ENCODE data around the gene RBMS1.

Gene RBMS1

DNA sequence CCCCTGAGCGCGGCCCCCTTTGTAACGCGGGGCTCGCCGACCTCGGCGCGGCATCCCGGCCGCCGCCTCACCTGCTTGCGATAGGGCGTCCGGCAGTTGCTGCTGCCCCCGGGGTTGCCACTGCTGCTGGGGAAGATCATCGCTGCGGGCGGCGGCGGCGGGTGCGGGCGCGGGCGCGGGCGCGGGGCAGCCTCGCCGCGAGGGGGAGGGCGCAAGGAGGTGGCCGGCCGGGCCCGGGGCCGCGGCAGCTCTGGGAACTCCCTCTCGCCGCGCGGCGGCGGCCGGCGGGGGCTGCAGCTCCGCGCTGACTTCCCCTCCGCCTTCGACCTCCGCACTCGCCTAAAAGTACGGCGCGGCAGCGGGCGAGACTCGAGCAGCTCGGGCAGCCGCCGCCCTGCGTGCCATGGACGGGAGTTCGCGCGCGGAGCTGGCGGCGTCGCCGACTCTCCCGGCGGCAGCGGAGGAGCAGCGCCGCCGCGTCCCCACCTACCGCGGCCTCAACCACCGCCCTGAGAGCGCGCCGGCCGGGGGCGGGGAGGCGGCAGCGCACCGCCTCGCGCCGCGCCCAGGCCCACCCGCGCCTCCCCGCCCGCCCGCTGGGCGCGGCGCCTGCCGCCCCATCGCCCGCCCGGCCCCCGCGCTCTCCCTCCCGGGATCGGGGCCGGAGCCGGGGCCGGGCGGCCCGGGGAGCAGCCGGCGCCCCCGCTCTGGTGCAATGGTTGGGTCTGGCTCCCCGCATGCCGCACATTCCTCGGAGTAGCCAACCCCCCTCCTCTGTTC is 86.0 kb downstream of the RBMS1 start:
- peak; percentile 65 for DNase-seq

DNA sequence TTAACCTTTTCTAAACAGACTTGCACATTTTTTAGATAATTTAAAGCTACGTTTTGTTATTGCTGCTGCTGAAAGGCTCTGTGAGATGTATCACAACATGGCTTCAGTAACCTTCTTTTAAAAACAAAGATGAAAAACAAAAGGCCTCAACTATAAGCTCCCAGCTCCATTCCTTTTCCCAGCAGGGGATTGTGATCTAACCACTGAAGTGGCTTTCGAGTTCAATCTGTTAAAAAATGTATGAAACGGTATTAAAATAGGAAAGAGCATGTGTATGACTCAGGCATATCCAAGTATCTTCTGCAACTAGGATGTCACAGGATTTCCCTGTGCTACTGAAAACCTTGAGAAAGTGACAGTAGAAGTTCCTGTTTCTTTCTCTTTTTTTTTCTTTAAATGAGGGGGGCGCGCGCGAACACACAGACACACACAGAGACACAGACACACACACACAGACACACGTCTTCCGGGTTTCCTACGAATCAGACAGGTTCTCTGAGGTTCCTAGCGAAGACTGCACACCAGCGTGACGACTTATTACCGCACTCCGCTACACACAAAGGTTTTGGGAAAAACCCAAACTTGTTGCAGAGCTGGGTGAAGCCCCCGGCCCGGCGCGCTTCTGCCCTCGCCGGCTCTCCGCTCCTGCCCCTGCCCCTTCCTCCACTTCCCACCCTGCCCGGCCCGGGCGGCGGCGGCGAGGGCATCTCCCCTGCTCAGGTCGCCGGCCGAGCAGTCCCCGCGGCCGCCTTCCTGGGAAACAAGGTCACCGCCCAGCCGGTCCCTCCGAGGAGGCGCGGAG is 86.8 kb downstream of the RBMS1 start:
- DNase-seq, result peak; percentile 73

DNA sequence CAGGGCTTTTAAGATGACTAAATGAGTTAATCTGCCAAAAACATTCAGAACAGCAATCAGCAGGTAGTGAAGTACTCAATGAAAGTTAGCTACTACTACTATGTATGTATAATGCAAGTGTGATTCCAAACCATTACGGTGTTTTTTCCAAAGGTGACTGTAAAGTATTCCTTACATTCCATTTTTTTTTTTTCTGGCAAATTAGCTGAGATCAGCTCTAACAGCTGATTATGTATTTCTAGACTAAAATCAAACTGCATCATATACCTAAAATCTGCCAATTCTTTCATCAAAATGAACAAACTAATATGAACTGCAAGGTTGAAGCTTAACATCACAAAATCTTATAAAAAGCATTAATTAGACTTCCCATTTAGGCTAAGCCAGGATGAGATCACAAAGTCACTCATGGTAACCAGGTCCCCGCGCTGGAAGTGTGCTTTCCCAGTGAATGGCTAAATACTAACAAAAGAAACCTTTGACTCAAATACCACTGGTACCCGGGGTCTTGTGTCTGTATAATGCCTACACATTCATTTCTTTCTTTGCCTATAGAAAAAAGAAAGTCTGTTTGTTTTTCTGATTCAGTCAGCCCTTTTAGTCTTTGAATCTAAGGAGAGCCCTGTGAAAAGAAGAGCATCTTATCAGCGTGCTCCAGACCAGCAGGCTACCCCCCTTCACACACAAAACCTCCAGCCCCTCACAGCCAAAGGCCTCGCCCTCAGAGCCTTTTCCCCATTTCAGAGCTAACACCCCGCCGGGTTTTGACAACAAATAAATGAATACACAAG is 88.3 kb downstream of the RBMS1 start:
- no peak for DNase-seq

DNA sequence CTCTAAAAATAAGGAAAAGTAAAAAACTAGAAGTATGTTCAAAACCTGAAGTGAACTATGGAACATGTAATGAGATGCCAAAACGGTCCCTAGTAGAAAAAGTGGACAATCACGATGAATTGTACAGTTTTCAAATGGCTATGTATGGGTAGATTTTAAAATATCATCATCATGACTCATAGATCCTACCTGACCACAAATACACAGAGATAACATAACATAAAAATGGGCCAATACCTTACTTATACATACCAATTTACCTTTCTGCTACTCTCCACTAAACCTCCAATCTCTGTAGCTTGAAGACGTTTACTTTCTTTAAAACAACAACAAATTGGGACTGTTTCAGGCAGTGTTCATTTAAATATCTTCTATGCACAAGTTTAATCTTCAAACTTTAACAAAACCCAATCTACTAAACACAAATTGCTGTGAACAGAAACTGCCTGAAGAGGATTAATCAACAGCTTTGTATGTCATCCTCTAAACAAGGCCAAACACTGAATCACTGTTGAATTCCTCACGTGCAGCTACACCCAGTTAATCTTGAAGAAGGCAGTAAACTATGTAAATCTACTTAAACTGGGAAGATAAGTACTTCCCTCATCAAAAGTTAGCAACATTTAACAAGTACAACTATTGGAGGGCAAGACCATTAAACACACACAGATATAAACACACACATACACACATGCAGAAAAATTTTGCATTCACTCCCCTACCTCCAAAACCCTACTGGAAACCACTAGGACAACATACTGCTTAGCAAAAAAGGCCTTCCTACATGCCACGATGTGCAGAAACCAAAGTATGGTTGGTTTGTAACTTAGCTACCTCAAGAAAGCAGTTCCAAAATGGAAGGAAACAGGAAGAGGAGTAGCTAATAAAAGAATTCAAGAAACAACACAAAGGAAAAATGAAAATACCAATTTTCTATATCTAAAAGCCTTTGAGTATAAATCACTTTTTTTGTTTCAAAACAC is 90.3 kb downstream of the RBMS1 start:
- no peak for DNase-seq

DNA sequence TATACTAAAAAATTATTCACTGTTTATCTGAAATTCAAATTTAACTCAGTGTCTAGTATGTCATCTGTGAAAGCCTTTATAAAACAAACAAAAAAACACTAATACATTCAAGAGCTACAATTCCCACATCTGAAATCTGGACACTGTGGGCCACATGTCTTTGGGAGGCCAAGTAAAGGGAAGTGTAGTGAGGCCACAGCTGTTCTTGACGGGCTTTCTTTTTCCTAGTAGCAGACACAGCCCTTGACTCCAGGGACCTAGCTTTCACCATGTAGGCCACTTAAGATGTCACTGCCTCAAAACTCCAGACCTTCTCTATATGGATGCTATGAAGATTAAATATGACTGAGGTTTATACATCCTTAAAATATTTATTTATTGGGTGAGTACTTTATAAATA is 91.1 kb downstream of the RBMS1 start:
- DNase-seq, result no peak

DNA sequence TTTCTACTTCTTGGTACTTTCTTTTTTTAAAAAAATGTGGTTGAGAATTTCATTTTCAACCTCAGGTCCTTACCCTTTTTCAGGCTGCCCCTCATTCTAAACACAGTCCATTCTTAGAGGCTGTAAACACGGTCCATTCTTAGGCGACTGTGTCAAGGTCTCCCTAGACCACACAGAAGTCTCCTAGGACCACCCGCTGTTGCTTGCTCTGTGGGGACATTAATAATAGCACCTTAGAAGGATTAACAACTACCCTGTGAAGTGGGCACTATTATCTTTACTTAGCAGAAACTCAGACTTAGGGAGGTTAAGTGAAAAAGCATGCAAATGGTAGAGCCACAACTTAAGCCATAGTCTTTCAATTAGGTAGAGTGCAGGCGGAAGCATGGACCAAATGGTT is 91.7 kb downstream of the RBMS1 start:
- no peak for DNase-seq

DNA sequence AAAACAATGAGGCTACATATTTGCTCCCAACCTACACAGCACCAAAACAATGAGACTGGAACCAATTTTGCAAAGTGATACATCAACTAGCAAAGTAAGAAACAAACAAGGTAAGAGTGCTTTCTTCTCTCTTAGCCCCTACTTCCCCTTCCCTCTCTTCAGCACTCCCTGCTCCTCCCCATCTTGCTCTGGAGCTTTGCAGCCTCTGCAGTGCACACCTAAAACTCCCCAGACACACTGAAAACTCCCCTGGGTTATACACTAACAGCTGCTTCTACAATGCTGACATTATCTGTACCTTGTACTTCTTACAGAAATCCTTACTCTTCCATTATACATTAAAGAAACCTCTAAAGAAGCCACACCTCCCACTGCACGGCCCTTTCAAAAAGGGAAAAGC is 93.7 kb downstream of the RBMS1 start:
- no peak for DNase-seq

DNA sequence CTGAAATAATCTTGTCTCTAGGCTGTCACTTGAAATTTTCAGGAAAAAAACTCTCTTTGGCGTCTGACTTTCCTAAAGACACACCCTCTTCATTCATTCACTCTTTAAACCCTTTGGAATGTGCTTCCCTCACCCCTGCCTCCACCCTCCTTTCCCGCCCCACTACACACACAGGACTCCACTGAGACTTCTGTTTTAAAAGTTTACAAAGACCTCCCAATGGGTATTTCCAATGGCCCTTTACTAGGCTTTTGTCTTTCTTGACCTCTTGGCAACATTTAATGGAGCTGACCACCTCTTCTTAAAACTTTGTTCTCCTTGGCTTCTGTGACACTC is 96.1 kb downstream of the RBMS1 start:
- DNase-seq, result no peak

DNA sequence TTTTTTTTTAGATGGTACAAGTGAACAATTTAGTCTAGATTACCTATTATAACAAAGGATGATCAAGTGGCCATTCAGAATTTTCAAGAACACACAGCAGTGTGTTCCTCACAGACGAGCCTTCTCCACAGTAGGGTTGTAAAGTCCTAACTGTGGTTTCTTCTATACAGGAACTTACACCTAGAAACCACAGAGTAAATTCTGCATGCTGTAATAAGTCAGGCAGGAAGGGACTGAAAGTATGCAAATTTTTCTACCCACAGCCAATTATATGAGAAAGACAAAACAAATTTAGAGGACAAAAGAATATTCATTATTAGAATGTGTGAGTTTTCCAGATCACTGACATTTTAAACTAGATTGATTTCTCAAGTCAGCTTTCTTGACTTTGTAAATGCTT is 99.5 kb downstream of the RBMS1 start:
- no peak for DNase-seq

DNA sequence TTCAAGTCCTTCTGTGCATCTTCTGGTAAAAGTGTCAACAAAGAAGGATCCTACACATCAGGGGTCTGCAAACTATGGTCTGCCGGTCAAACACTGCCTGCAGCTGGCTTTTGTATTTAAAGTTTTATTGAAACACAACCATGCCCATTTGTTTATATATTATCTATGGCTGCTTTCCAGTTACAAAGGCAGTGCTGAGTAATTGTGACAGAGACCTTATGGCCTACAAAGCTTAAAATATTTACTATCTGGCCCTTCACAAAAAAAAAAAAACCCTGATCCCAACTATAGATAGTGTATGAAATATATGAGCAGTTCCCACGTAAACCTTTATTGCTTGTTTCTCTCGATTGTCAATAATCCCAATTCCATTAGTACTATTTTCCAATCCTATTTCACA is 101.4 kb downstream of the RBMS1 start:
- no peak for DNase-seq

DNA sequence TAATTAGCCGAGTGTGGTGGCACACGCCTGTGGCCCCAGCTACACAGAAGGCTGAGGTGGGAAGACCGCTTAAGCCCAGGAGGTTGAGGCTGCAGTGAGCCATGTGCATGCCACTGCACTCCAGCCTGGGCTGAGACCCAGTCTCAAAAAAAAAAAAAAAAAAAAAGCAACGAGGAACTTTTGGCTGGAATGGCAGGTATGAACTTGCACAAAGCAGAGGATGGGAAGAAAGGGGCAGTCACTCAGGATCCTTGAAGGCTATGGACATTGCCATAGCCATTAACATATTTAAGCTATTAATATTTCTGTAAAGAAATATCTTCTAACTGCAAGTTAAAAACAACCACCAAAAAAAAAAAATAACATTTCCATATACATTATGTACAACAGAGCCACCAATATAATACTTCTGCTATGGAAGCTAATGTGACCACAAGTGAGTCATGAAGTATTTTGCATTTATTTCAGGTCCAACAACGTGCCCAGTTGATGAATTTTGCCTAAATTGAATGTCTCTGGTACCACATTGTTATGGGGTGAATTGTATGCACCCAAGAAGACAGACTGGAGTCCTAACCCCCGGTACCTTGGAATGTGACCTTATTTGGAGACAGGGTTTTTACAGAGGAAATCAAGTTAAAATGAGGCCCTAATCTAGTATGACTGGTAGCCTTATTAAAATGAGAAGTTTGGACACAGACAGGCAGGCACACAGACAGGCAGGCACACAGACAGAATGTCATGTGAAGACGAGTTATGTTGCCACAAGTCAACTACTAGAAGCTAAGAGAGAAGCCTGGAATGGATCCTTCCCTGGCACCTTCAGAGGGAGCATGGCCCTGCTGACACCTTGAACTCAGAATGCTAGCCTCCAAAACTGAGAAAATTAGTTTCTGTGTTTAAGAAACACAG is 102.8 kb downstream of the RBMS1 start:
- no peak for DNase-seq

DNA sequence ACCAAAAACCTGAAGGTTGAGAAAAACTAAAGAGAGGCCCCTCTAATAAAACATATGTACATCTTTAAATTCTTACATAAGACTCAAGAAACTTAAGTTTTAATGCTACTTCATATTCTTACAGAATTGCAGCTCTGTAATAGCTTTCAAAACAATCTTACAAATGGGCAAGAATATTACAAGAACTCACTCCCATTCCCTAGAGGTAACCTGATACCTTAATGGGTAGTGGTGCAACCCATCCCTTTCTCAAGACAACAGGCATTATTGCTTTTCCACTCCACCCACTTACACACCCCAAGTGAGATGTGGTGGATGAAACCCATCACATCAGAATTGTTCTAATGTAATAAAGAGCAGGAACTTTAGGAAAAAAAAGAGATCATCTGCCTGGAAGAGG is 103.7 kb downstream of the RBMS1 start:
- no peak for DNase-seq

DNA sequence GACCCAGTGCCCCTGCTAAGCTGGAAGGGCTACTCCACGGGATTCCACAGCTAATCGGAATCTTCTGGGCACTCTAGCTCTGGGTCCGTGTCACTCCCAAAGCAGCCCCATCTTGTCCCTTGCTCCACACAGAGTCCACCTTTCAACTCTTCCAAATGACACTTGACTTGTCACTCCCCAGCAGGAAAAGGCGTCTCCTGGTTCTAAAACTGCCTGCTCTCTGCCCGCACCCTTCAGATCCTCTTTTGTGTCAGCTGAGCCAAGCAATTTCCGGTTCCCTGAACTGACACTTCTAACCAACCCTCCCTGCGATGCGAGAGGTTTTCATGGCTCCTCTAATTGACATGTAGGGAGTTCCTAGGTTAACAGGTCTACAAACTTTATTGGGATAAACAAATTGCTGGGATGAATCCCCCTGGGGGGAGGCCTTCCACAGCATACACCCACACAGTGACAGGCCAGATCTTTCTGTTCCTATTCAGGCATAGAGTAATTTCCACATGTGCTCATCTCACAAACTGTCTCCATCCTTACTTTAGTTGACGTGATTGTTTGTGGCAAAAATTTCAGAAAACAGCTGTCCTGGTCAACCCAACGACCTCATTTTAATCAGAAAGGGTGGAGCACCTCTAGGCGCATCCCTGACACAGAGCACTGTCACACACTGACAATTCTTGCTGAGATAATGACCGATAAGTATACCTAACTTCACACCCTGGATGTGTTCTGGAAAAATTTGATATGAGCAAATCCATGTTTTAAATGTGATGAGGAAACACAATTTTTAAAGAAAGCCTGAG is 104.9 kb downstream of the RBMS1 start:
- DNase-seq, result peak; percentile 28

DNA sequence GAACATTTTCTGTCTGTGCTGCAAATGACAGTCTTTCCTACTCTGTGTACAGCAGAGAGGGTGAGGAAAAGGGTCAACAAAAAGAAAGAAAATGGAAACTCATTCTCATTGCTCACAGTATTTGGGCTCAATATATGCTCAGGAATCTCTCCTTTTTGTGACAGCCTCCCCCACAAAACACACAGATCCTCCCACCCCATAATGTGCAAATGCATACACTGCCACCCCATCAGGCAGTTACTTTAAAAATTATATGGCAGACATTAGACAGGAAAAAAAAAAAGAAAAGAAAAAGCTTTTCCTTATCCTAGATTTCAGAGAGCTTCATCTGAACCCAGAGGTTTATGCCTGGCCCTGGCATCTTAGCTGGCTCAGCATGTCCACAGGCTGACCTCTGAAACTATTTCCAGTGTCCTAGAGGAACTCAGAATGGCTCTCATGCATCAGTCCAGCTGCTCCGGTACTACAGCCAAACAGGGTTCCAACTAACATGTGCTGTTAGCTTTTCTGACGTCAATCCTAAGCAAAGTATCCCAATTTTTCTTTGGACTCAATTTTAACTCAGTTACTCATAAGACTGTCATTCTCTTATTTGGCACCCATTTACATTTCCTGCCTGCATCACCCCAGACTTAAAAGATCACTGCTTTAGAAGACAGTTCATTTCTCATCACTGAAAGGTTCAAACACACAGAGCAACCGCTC is 105.9 kb downstream of the RBMS1 start:
- DNase-seq, result no peak

DNA sequence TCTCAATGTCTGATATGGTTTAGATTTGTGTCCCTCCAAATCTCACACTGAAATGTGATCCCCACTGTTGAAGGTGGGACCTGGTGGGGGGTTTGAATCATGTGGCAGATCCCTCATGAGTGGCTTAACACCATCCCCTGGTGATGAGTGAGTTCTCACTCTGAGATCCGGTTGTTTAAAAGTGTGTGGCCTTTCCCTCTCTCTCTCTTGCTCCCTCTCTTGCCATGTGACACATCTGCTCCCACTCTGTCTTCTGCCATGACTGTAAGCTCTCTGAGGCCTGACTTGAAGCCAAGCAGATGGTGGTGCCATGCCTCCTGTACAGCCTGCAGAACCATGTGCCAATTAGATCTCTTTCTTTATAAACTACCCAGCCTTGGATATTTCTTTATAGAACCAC is 108.8 kb downstream of the RBMS1 start:
- DNase-seq, result no peak

DNA sequence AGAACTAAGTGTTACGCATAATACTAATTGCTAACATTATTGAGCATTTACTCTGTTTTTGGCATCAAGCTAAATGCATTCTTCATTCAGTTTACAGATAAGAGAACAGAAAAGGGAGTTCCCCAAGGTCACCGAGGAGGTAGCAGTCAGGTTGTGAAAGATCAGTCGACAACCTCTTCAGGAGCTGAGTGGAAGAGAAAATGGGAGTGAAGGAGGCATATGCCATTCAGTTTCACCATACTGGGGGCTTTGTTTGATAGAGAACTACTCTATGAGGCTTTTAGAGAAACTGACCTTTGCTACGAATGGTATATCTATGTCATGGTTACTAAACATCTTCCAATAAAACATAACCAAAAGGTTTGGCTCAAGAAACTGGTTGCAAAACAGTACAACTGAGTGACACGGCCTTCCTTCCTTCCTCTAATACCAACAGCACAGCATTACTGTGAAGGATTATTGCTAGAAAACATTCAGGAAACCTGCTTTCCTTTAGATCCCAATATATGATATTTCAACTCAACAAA is 112.1 kb downstream of the RBMS1 start:
- DNase-seq, result no peak

DNA sequence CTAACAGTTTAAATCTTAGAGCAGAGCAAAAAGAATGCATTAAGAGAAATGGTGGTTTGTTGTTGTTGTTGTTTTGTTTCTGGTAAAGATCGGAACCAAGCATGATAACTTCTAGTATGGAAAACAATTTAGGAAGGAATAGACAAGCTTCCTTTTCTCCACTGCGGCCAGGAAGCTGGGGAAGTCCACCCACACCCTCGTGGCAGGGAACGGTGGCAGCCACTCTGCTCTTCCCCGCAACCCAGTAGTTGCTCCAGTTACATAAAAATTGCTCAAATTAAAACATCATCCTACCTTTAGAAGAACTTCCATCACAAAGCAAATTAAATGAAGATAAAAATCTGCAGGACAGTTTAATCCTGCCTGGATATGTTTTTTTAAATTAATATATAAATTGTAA is 113.0 kb downstream of the RBMS1 start:
- DNase-seq, result no peak

DNA sequence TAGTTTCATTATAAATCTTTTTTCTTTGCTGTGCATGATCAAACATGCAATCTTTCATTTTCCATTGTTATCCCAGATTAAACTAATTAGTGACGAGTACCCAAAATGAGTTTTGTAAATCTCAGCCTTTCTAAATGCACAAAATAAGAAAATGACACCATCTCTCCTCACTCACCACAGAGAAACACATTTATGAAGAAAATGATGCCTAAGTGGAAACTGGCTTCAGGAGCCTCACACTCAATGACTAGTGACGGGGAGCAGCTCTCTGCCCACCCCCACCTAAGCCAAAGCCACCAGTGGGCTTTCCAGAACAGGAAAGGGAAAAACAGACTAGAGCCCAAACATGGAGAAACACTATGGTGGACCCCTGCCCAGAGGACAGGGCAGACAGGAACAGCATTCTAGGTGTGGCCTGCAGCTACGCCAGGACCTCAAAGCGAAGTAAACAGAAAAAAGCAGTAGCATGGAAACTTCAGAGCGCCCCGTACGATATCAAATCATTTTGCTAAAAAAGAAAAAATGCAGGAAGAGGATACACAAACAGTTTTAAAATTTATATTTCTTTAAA is 113.5 kb downstream of the RBMS1 start:
- DNase-seq, result no peak

DNA sequence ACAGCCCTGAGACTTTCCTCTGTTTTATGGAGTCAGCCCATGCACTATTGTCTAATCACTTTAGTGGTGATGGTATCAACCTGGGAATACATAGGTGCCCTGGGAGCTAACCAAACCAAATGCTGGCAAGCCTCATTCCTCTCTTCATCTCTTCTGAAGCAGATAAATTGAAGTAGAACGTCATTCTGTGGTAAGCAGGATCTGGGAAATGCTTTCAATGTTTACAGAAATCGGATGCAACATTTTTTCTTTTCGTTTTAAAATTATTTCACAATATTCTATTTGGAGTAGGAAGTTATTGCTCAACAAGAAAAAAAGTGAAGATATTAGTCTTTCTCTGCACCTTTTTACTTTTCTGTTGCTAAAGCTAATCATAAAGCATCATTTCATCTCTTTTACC is 114.2 kb downstream of the RBMS1 start:
- no peak for DNase-seq

Data from activated naive CD4-positive, alpha-beta T cell treated with Interleukin-2 at 50 U/mL for 16 hours (primary cell).